ENCODE data around the gene TMEM267. TPM values are rescaled to one million over a fixed set of nuclear protein-coding genes. Genes with fewer than 3 reads are reported as not detected.
"Not testable (repeated sequence)": the region's sequence is repeated elsewhere in the genome, so short reads cannot be mapped to it uniquely, and the experiment has no call there.

The TMEM267 gene
- total RNA-seq, 4 donors from 2014 or later, result 3.0 to 13.5 (median 11.9) TPM

- no peak overlapping the region for H3K4me3 ChIP-seq (ENCODE audit: low read depth, poor library complexity, severe bottlenecking)
- DNase-seq (ENCODE audit: low spot score in 2 of 2), result no peak
- no peak for TF ChIP-seq POLR2A (IDR thresholded peaks at IDR 0.05)
- no peak for TF ChIP-seq CTCF (IDR thresholded peaks at IDR 0.05)
- intact Hi-C loops (cut with DNase I; ENCODE audit: low total_unique reads), result no loop called here
- WGBS, 2 donors, result 49 to 62% methylated on average over 4 of the region's 4 CpGs
Observed at GRCh38 chr5:43427306-43427705, 56.4 kb downstream of the TMEM267 start.

GRCh38 chr5:43425983-43426382 lies 57.7 kb downstream of the TMEM267 start:
- WGBS, 2 donors, result 27 to 40% methylated on average over 2 of the region's 2 CpGs
- intact Hi-C loops (cut with DNase I; ENCODE audit: low total_unique reads), result no loop called here
- H3K4me3 ChIP-seq (ENCODE audit: low read depth, poor library complexity, severe bottlenecking), result no peak overlapping the region
- TF ChIP-seq CTCF (IDR thresholded peaks at IDR 0.05), result no peak
- TF ChIP-seq POLR2A (IDR thresholded peaks at IDR 0.05), result no peak
- peak in 1 of 2 donors; percentile 18 for DNase-seq (ENCODE audit: low spot score in 2 of 2)

- H3K4me3 ChIP-seq (ENCODE audit: low read depth, poor library complexity, severe bottlenecking); DNase-seq (ENCODE audit: low spot score in 2 of 2); intact Hi-C loops (cut with DNase I; ENCODE audit: low total_unique reads): not testable (repeated sequence)
- WGBS, 2 donors, result 80 to 84% methylated on average over 6 of the region's 6 CpGs
Observed at GRCh38 chr5:43423086-43423485, 60.6 kb downstream of the TMEM267 start.

GRCh38 chr5:43422143-43422542 lies 61.5 kb downstream of the TMEM267 start:
- TF ChIP-seq CTCF (IDR thresholded peaks at IDR 0.05) (no peak), POLR2A (IDR thresholded peaks at IDR 0.05) (no peak)
- WGBS, 2 donors, result 18 to 20% methylated on average over 2 of the region's 2 CpGs

GRCh38 chr5:43421450-43422133 lies 62.1 kb downstream of the TMEM267 start:
- intact Hi-C loops (cut with DNase I; ENCODE audit: low total_unique reads), result no loop called here
- no peak for DNase-seq (ENCODE audit: low spot score in 2 of 2)
- 71 to 72% methylated on average over 7 of the region's 7 CpGs for WGBS, 2 donors

More at GRCh38 chr5:43422143-43422542, 61.5 kb downstream of the TMEM267 start:
- intact Hi-C loops (cut with DNase I; ENCODE audit: low total_unique reads), result no loop called here
- DNase-seq (ENCODE audit: low spot score in 2 of 2), result no peak
- no peak overlapping the region for H3K4me3 ChIP-seq (ENCODE audit: low read depth, poor library complexity, severe bottlenecking)

GRCh38 chr5:43420241-43420640 lies 63.4 kb downstream of the TMEM267 start:
- no peak overlapping the region for H3K4me3 ChIP-seq (ENCODE audit: low read depth, poor library complexity, severe bottlenecking)
- no peak for TF ChIP-seq POLR2A (IDR thresholded peaks at IDR 0.05)
- TF ChIP-seq CTCF (IDR thresholded peaks at IDR 0.05), result no peak
- 81 to 86% methylated on average over 4 of the region's 4 CpGs for WGBS, 2 donors
- intact Hi-C loops (cut with DNase I; ENCODE audit: low total_unique reads), result no loop called here
- DNase-seq (ENCODE audit: low spot score in 2 of 2), result no peak

More at GRCh38 chr5:43421450-43422133, 62.1 kb downstream of the TMEM267 start:
- TF ChIP-seq POLR2A (IDR thresholded peaks at IDR 0.05) (no peak), CTCF (IDR thresholded peaks at IDR 0.05) (no peak)
- H3K4me3 ChIP-seq (ENCODE audit: low read depth, poor library complexity, severe bottlenecking), result no peak overlapping the region
